Neural cell (in vitro differentiated cells): ENCODE measurements around the gene KLHL17.
"Not testable (repeated sequence)": the region's sequence is repeated elsewhere in the genome, so short reads cannot be mapped to it uniquely, and the experiment has no call there.

Experiments used
- CTCF ChIP-seq: fragments of 450-650 bp; IDR thresholded peaks from 2 replicates; pipeline ENCODE4 v1.5.1; 2014; ENCODE audit warnings: antibody characterized with exemption, mild to moderate bottlenecking, moderate library complexity; ENCODE audit not compliant: poor library complexity, severe bottlenecking
- EP300 ChIP-seq: fragments of 450-650 bp; conservative IDR thresholded peaks from 2 replicates; pipeline ENCODE4 v1.6.1; 2014; ENCODE audit warnings: antibody characterized with exemption, mild to moderate bottlenecking, moderate library complexity; ENCODE audit not compliant: poor library complexity, severe bottlenecking
- EZH2 ChIP-seq: fragments of 200-600, 300-800 bp; shearing (Covaris generic), sonication (generic); IDR thresholded peaks from 2 replicates; pipeline ENCODE4 v1.6.1; 2014; ENCODE audit warnings: antibody characterized with exemption, low read length, borderline replicate concordance, mild to moderate bottlenecking; ENCODE audit not compliant: insufficient read depth, poor library complexity, severe bottlenecking
- POLR2AphosphoS5 ChIP-seq: IDR thresholded peaks from 2 replicates; pipeline ENCODE4 v1.6.1; 2012
- RAD21 ChIP-seq: fragments of 450-650 bp; conservative IDR thresholded peaks from 2 replicates; pipeline ENCODE4 v1.6.1; 2014; ENCODE audit warnings: antibody characterized with exemption, mild to moderate bottlenecking, moderate library complexity
- REST ChIP-seq: IDR thresholded peaks from 2 replicates; pipeline ENCODE4 v1.6.1; 2012; ENCODE audit warnings: borderline replicate concordance
- SMC3 ChIP-seq: fragments of 450-650 bp; conservative IDR thresholded peaks from 2 replicates; pipeline ENCODE4 v1.6.1; 2014; ENCODE audit warnings: antibody characterized with exemption, mild to moderate bottlenecking, moderate library complexity; ENCODE audit not compliant: poor library complexity
- TAF1 ChIP-seq: IDR thresholded peaks from 2 replicates; pipeline ENCODE4 v1.6.1; 2012; ENCODE audit warnings: low read depth

- TF ChIP-seq CTCF, POLR2AphosphoS5, EZH2, TAF1, EP300, RAD21, SMC3, REST: not testable (repeated sequence)
Observed at GRCh38 chr1:976791-977190, 16.4 kb downstream of the KLHL17 start.
